ENCODE results near the gene ATAD2B.

- TF ChIP-seq CTCF (conservative IDR thresholded peaks at IDR 0.05 in 1 of 2, IDR thresholded peaks at IDR 0.05 in 1 of 2; ENCODE audit: extremely low read depth in 1 of 2, insufficient read depth in 1 of 2, low read depth in 1 of 2, low read length in 2 of 2): no peak
- no peak for TF ChIP-seq EZH2 (IDR thresholded peaks at IDR 0.05; ENCODE audit: borderline replicate concordance, low read length)
Measured at GRCh38 chr2:23722255-23722654, 204.7 kb downstream of the ATAD2B start.

Measured in mammary epithelial cell (primary cell).